Stimulated activated naive CD8-positive, alpha-beta T cell treated with anti-CD3 and anti-CD28 coated beads, Interleukin-15, Interleukin-2, amounts not matched to agents 100 ng/mL and 50 ng/mL, for 24 hours (primary cell): ENCODE measurements around the gene SFRP5.

Experiments used
- H3K27ac Mint-ChIP-seq: one replicate; pipeline ENCODE4 v1.8.0; 2021; ENCODE audit warnings: mild to moderate bottlenecking, mixed read lengths
- H3K27me3 Mint-ChIP-seq: one replicate; pipeline ENCODE4 v1.8.0; 2021; ENCODE audit warnings: mixed read lengths
- H3K36me3 Mint-ChIP-seq: one replicate; pipeline ENCODE4 v1.8.0; 2021; ENCODE audit warnings: low read depth, mixed read lengths
- H3K4me1 Mint-ChIP-seq: one replicate; pipeline ENCODE4 v1.8.0; 2021; ENCODE audit warnings: low read depth, mixed read lengths
- H3K4me3 Mint-ChIP-seq: one replicate; pipeline ENCODE4 v1.8.0; 2021; ENCODE audit warnings: mild to moderate bottlenecking, mixed read lengths
- H3K9me3 Mint-ChIP-seq: one replicate; pipeline ENCODE4 v1.8.0; 2021; ENCODE audit warnings: mixed read lengths

Gene SFRP5

GRCh38 chr10:97771913-97772823, at the start of gene SFRP5:
Gene SFRP5, minus strand, starts transcription at chr10:97771999. Its CDS starts 166 bp downstream, at chr10:97771833.
- no peaks in the 10 kb centered on the region for H3K9me3 Mint-ChIP-seq
- peak within 1 kb of the TSS; percentile 78 for H3K4me3 Mint-ChIP-seq
- no peak within 1 kb of the TSS for H3K27ac Mint-ChIP-seq
- no peaks in the 10 kb centered on the region for H3K36me3 Mint-ChIP-seq
- peaks cover 28% of the 10 kb centered on the region for H3K27me3 Mint-ChIP-seq
- H3K4me1 Mint-ChIP-seq, result peaks cover 16% of the 10 kb centered on the region

- Mint-ChIP-seq H3K4me3 (no peak overlapping the region), H3K4me1 (no peaks in the 10 kb centered on the region), H3K36me3 (no peaks in the 10 kb centered on the region), H3K27ac (no peak overlapping the region), H3K9me3 (no peaks in the 10 kb centered on the region), H3K27me3 (no peaks in the 10 kb centered on the region)
Measured at GRCh38 chr10:97820096-97820704, 48.4 kb upstream of the SFRP5 start.

- Mint-ChIP-seq H3K27me3 (no peaks in the 10 kb centered on the region), H3K4me3 (no peak overlapping the region), H3K36me3 (no peaks in the 10 kb centered on the region), H3K4me1 (no peaks in the 10 kb centered on the region), H3K9me3 (no peaks in the 10 kb centered on the region), H3K27ac (no peak overlapping the region)
Measured at GRCh38 chr10:97818572-97818971, 46.8 kb upstream of the SFRP5 start.

- Mint-ChIP-seq H3K27me3 (peaks cover 3% of the 10 kb centered on the region), H3K4me1 (no peaks in the 10 kb centered on the region), H3K4me3 (no peak overlapping the region), H3K27ac (no peak overlapping the region), H3K9me3 (no peaks in the 10 kb centered on the region), H3K36me3 (no peaks in the 10 kb centered on the region)
Measured at GRCh38 chr10:97816609-97817008, 44.8 kb upstream of the SFRP5 start.

GRCh38 chr10:97814996-97815395, 43.2 kb upstream of the SFRP5 start:
- H3K27me3 Mint-ChIP-seq, result peaks cover 3% of the 10 kb centered on the region
- no peaks in the 10 kb centered on the region for H3K36me3 Mint-ChIP-seq
- H3K9me3 Mint-ChIP-seq, result no peaks in the 10 kb centered on the region
- no peak overlapping the region for H3K4me3 Mint-ChIP-seq
- no peaks in the 10 kb centered on the region for H3K4me1 Mint-ChIP-seq
- H3K27ac Mint-ChIP-seq, result no peak overlapping the region

GRCh38 chr10:97813311-97813710, 41.5 kb upstream of the SFRP5 start:
- Mint-ChIP-seq H3K9me3 (no peaks in the 10 kb centered on the region), H3K27me3 (peaks cover 3% of the 10 kb centered on the region), H3K4me3 (no peak overlapping the region), H3K27ac (no peak overlapping the region), H3K36me3 (no peaks in the 10 kb centered on the region), H3K4me1 (no peaks in the 10 kb centered on the region)

GRCh38 chr10:97812696-97813095, 40.9 kb upstream of the SFRP5 start:
- Mint-ChIP-seq H3K4me1 (no peaks in the 10 kb centered on the region), H3K36me3 (no peaks in the 10 kb centered on the region), H3K4me3 (no peak overlapping the region), H3K9me3 (no peaks in the 10 kb centered on the region), H3K27ac (no peak overlapping the region), H3K27me3 (peaks cover 3% of the 10 kb centered on the region)

GRCh38 chr10:97811958-97812357, 40.2 kb upstream of the SFRP5 start:
- Mint-ChIP-seq H3K36me3 (no peaks in the 10 kb centered on the region), H3K27me3 (peaks cover 3% of the 10 kb centered on the region), H3K9me3 (no peaks in the 10 kb centered on the region), H3K4me1 (no peaks in the 10 kb centered on the region), H3K4me3 (no peak overlapping the region), H3K27ac (no peak overlapping the region)

- Mint-ChIP-seq H3K27ac (no peak overlapping the region), H3K27me3 (peaks cover 3% of the 10 kb centered on the region), H3K36me3 (no peaks in the 10 kb centered on the region), H3K4me3 (no peak overlapping the region), H3K4me1 (no peaks in the 10 kb centered on the region), H3K9me3 (no peaks in the 10 kb centered on the region)
Measured at GRCh38 chr10:97810446-97810845, 38.6 kb upstream of the SFRP5 start.

GRCh38 chr10:97805949-97806348, 34.1 kb upstream of the SFRP5 start:
- Mint-ChIP-seq H3K4me3 (no peak overlapping the region), H3K27ac (no peak overlapping the region), H3K9me3 (no peaks in the 10 kb centered on the region), H3K36me3 (no peaks in the 10 kb centered on the region), H3K27me3 (peaks cover 3% of the 10 kb centered on the region), H3K4me1 (no peaks in the 10 kb centered on the region)

GRCh38 chr10:97805096-97805884, 33.5 kb upstream of the SFRP5 start:
- Mint-ChIP-seq H3K4me3 (no peak overlapping the region), H3K36me3 (no peaks in the 10 kb centered on the region), H3K27ac (no peak overlapping the region), H3K27me3 (peaks cover 3% of the 10 kb centered on the region), H3K4me1 (no peaks in the 10 kb centered on the region), H3K9me3 (no peaks in the 10 kb centered on the region)

- Mint-ChIP-seq H3K27ac (no peak overlapping the region), H3K36me3 (no peaks in the 10 kb centered on the region), H3K9me3 (peaks cover 4% of the 10 kb centered on the region), H3K4me1 (peaks cover 6% of the 10 kb centered on the region), H3K4me3 (no peak overlapping the region), H3K27me3 (peaks cover 3% of the 10 kb centered on the region)
Measured at GRCh38 chr10:97801422-97801821, 29.6 kb upstream of the SFRP5 start.

GRCh38 chr10:97800474-97800873, 28.7 kb upstream of the SFRP5 start:
- no peaks in the 10 kb centered on the region for H3K36me3 Mint-ChIP-seq
- H3K4me1 Mint-ChIP-seq, result peaks cover 14% of the 10 kb centered on the region
- H3K27me3 Mint-ChIP-seq, result peaks cover 3% of the 10 kb centered on the region
- H3K9me3 Mint-ChIP-seq, result peaks cover 4% of the 10 kb centered on the region
- no peak overlapping the region for H3K4me3 Mint-ChIP-seq
- no peak overlapping the region for H3K27ac Mint-ChIP-seq

GRCh38 chr10:97798958-97799610, 27.3 kb upstream of the SFRP5 start:
- Mint-ChIP-seq H3K27ac (no peak overlapping the region), H3K4me1 (peaks cover 17% of the 10 kb centered on the region), H3K4me3 (no peak overlapping the region), H3K36me3 (no peaks in the 10 kb centered on the region), H3K27me3 (peaks cover 3% of the 10 kb centered on the region), H3K9me3 (peaks cover 4% of the 10 kb centered on the region)
